Measurements from ENCODE around the gene KLHL14. TPM values are rescaled to one million over a fixed set of nuclear protein-coding genes. Genes with fewer than 3 reads are reported as not detected.

Gene KLHL14
- total and polyA plus RNA-seq, 2 of the 13 experiments (the other 11 are each of a cell fraction or from before 2014, with no cell fraction given): 16.0 to 41.8 TPM

DNA sequence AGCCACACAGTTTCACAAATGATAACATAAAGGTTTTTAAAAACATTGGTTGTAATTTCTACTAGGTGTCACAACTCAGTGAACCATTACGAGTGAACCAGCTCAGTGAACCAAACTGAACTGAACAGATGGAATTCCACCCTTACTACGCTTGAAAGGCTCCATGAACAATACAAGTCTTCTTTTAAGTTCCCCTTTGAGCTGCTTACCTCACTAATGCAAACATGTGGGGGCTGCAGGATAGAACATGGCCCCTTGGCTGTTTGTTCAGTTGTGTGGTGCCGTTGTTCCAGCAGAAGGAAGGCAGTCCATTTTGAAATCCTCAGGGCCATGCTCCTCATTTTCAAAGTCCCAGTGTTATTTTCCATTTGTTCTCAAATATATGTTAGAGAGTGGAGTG is 30.7 kb upstream of the KLHL14 start (continued):
- TF ChIP-seq, protein P1, sequence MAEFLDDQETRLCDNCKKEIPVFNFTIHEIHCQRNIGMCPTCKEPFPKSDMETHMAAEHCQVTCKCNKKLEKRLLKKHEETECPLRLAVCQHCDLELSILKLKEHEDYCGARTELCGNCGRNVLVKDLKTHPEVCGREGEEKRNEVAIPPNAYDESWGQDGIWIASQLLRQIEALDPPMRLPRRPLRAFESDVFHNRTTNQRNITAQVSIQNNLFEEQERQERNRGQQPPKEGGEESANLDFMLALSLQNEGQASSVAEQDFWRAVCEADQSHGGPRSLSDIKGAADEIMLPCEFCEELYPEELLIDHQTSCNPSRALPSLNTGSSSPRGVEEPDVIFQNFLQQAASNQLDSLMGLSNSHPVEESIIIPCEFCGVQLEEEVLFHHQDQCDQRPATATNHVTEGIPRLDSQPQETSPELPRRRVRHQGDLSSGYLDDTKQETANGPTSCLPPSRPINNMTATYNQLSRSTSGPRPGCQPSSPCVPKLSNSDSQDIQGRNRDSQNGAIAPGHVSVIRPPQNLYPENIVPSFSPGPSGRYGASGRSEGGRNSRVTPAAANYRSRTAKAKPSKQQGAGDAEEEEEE (CRISPR knock-in tag; IDR thresholded peaks at IDR 0.05; ENCODE audit: borderline replicate concordance): no peak
- TF ChIP-seq U2AF1 (optimal IDR thresholded peaks at IDR 0.05; ENCODE audit: low read depth, low read length): no peak
- TF ChIP-seq SAP130 (CRISPR knock-in tag; IDR thresholded peaks at IDR 0.05; ENCODE audit: low read depth): peak; percentile 80
- no peak for TF ChIP-seq ZZZ3 (CRISPR knock-in tag; IDR thresholded peaks at IDR 0.05; ENCODE audit: borderline replicate concordance)
- no peak for TF ChIP-seq TCF12 (IDR thresholded peaks at IDR 0.05)
- TF ChIP-seq TCF12 (CRISPR knock-in tag; IDR thresholded peaks at IDR 0.05): peak; percentile 72; the same call in 1 of the 2 replicates
- no peak for TF ChIP-seq ZBTB21 (CRISPR knock-in tag; IDR thresholded peaks at IDR 0.05)
- TF ChIP-seq ZNF143 (CRISPR knock-in tag; IDR thresholded peaks at IDR 0.05): 0 out of 2 replicates have a peak, but pooled peaks have one; percentile 29
- TF ChIP-seq, protein P2, sequence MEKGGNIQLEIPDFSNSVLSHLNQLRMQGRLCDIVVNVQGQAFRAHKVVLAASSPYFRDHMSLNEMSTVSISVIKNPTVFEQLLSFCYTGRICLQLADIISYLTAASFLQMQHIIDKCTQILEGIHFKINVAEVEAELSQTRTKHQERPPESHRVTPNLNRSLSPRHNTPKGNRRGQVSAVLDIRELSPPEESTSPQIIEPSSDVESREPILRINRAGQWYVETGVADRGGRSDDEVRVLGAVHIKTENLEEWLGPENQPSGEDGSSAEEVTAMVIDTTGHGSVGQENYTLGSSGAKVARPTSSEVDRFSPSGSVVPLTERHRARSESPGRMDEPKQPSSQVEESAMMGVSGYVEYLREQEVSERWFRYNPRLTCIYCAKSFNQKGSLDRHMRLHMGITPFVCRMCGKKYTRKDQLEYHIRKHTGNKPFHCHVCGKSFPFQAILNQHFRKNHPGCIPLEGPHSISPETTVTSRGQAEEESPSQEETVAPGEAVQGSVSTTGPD (CRISPR knock-in tag; IDR thresholded peaks at IDR 0.05): 0 out of 2 replicates have a peak, but pooled peaks have one; percentile 46
- 0 out of 2 replicates have a peak, but pooled peaks have one; percentile 12 for TF ChIP-seq ZNF558 (CRISPR knock-in tag; IDR thresholded peaks at IDR 0.05; ENCODE audit: borderline replicate concordance)
- TF ChIP-seq, protein P3, sequence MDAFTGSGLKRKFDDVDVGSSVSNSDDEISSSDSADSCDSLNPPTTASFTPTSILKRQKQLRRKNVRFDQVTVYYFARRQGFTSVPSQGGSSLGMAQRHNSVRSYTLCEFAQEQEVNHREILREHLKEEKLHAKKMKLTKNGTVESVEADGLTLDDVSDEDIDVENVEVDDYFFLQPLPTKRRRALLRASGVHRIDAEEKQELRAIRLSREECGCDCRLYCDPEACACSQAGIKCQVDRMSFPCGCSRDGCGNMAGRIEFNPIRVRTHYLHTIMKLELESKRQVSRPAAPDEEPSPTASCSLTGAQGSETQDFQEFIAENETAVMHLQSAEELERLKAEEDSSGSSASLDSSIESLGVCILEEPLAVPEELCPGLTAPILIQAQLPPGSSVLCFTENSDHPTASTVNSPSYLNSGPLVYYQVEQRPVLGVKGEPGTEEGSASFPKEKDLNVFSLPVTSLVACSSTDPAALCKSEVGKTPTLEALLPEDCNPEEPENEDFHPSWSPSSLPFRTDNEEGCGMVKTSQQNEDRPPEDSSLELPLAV (CRISPR knock-in tag; conservative IDR thresholded peaks at IDR 0.05; ENCODE audit: low read depth): no peak
- TF ChIP-seq HOXA7 (CRISPR knock-in tag; IDR thresholded peaks at IDR 0.05): no peak
- 0 out of 2 replicates have a peak, but pooled peaks have one; percentile 12 for TF ChIP-seq FOXC1 (CRISPR knock-in tag; IDR thresholded peaks at IDR 0.05; ENCODE audit: borderline replicate concordance)
- TF ChIP-seq ADNP (CRISPR knock-in tag; IDR thresholded peaks at IDR 0.05): no peak
- TF ChIP-seq NAIF1 (CRISPR knock-in tag; IDR thresholded peaks at IDR 0.05; ENCODE audit: borderline replicate concordance): no peak
- no peak for TF ChIP-seq ZSCAN30 (CRISPR knock-in tag; IDR thresholded peaks at IDR 0.05)
- TF ChIP-seq, protein P4, sequence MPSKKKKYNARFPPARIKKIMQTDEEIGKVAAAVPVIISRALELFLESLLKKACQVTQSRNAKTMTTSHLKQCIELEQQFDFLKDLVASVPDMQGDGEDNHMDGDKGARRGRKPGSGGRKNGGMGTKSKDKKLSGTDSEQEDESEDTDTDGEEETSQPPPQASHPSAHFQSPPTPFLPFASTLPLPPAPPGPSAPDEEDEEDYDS (CRISPR knock-in tag; IDR thresholded peaks at IDR 0.05): peak; percentile 89
- no peak for TF ChIP-seq ZNF251 (CRISPR knock-in tag; IDR thresholded peaks at IDR 0.05)
- TF ChIP-seq ZSCAN29 (CRISPR knock-in tag; conservative IDR thresholded peaks at IDR 0.05): peak; percentile 17; the same call in 1 of the 2 replicates
- TF ChIP-seq, protein P5, sequence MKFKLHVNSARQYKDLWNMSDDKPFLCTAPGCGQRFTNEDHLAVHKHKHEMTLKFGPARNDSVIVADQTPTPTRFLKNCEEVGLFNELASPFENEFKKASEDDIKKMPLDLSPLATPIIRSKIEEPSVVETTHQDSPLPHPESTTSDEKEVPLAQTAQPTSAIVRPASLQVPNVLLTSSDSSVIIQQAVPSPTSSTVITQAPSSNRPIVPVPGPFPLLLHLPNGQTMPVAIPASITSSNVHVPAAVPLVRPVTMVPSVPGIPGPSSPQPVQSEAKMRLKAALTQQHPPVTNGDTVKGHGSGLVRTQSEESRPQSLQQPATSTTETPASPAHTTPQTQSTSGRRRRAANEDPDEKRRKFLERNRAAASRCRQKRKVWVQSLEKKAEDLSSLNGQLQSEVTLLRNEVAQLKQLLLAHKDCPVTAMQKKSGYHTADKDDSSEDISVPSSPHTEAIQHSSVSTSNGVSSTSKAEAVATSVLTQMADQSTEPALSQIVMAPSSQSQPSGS (CRISPR knock-in tag; IDR thresholded peaks at IDR 0.05): peak; percentile 97
- 0 out of 2 replicates have a peak, but pooled peaks have one; percentile 31 for TF ChIP-seq ZNF772 (CRISPR knock-in tag; IDR thresholded peaks at IDR 0.05)
- peak; percentile 94 for TF ChIP-seq HMG20A (CRISPR knock-in tag; IDR thresholded peaks at IDR 0.05; ENCODE audit: borderline replicate concordance)
- TF ChIP-seq SMARCE1 (IDR thresholded peaks at IDR 0.05; ENCODE audit: borderline replicate concordance): no peak

Measured in HepG2 (cell line).